GM23338 (cell line): Measurements from ENCODE around the gene BTBD9. TPM values are rescaled to one million over a fixed set of nuclear protein-coding genes. Genes with fewer than 3 reads are reported as not detected.
A peak's percentile ranks its signal among the peaks of the same experiment; 100 is the strongest.

Source experiments
- ATAC-seq: fragments of 200-7000 bp; cut with Tn5 transposase; 3 replicates; pipeline ENCODE4 v1.9.1; 2020
- DNase-seq: peaks from one replicate; pipeline ENCODE4 v3.0.0-alpha.2; 2015; ENCODE audit warnings: low spot score
- H2AFZ ChIP-seq: fragments of 200-600 bp; sonication (generic); 2 replicates; pipeline ENCODE4 v1.8.0; 2016; ENCODE audit warnings: antibody characterized with exemption, mild to moderate bottlenecking, moderate library complexity
- H3F3A ChIP-seq: fragments of 200-600 bp; sonication (generic); replicated peaks from 2 replicates; pipeline ENCODE4 v1.8.0; 2017; ENCODE audit warnings: antibody characterized with exemption, mixed run types, low read depth
- H3K27ac ChIP-seq: fragments of 200-600 bp; sonication (generic); 2 replicates; pipeline ENCODE4 v1.6.1; 2016; ENCODE audit warnings: low read depth
- H3K27me3 ChIP-seq: fragments of 200-600 bp; sonication (generic); 2 replicates; pipeline ENCODE4 v1.8.0; 2016; ENCODE audit warnings: mild to moderate bottlenecking, mixed run types, moderate library complexity; ENCODE audit not compliant: insufficient read depth
- H3K36me3 ChIP-seq: fragments of 200-600 bp; sonication (generic); 2 replicates; pipeline ENCODE4 v1.8.0; 2016; ENCODE audit warnings: mild to moderate bottlenecking; ENCODE audit not compliant: insufficient read depth
- H3K4me1 ChIP-seq: fragments of 200-600 bp; sonication (generic); 2 replicates; pipeline ENCODE4 v1.8.0; 2016; ENCODE audit warnings: mild to moderate bottlenecking, moderate library complexity; ENCODE audit not compliant: insufficient read depth
- H3K4me2 ChIP-seq: fragments of 200-600 bp; sonication (generic); 2 replicates; pipeline ENCODE4 v1.7.1; 2017; ENCODE audit warnings: mixed run types
- H3K4me3 ChIP-seq: fragments of 200-600 bp; sonication (generic); 2 replicates; pipeline ENCODE4 v1.6.1; 2016; ENCODE audit warnings: mixed run types
- H3K79me2 ChIP-seq: fragments of 200-600 bp; sonication (generic); replicated peaks from 2 replicates; pipeline ENCODE4 v1.8.0; 2017; ENCODE audit warnings: mild to moderate bottlenecking; ENCODE audit not compliant: insufficient read depth
- H3K9me2 ChIP-seq: fragments of 200-600 bp; sonication (generic); 2 replicates; pipeline ENCODE4 v1.8.0; 2017; ENCODE audit not compliant: insufficient read depth
- H4K20me1 ChIP-seq: fragments of 200-600 bp; sonication (generic); replicated peaks from 2 replicates; pipeline ENCODE4 v1.8.0; 2017; ENCODE audit warnings: mild to moderate bottlenecking; ENCODE audit not compliant: insufficient read depth
- H3K27ac Mint-ChIP-seq: 2 replicates; pipeline ENCODE4 v1.8.0; 2020; ENCODE audit warnings: inconsistent platforms, mild to moderate bottlenecking, moderate library complexity, mixed read lengths
- H3K27me3 Mint-ChIP-seq: 3 replicates; pipeline ENCODE4 v1.8.0; 2022; ENCODE audit warnings: low read depth, mild to moderate bottlenecking, moderate library complexity, mixed read lengths, inconsistent platforms; ENCODE audit not compliant: insufficient read depth, poor library complexity
- H3K36me3 Mint-ChIP-seq: 3 replicates; pipeline ENCODE4 v1.8.0; 2021; ENCODE audit warnings: low read depth, mild to moderate bottlenecking, inconsistent platforms, moderate library complexity, mixed read lengths
- H3K4me1 Mint-ChIP-seq: 3 replicates; pipeline ENCODE4 v1.8.0; 2020; ENCODE audit warnings: mild to moderate bottlenecking, inconsistent platforms, mixed read lengths
- H3K4me3 Mint-ChIP-seq: 3 replicates; pipeline ENCODE4 v1.8.0; 2021; ENCODE audit warnings: moderate library complexity, mild to moderate bottlenecking, inconsistent platforms, mixed read lengths
- H3K9me3 Mint-ChIP-seq: 3 replicates; pipeline ENCODE4 v1.8.0; 2020; ENCODE audit warnings: moderate library complexity, mild to moderate bottlenecking, inconsistent platforms, mixed read lengths
- CREB1 ChIP-seq: fragments of 250-450 bp; sonication (Bioruptor Pico); IDR thresholded peaks from 2 replicates; pipeline ENCODE4 v1.5.0; 2020; ENCODE audit warnings: low read depth, mild to moderate bottlenecking, moderate library complexity
- ETS1 ChIP-seq: IDR thresholded peaks from 2 replicates; pipeline ENCODE4 v1.6.1; 2016; ENCODE audit warnings: antibody characterized with exemption
- EZH2 ChIP-seq: fragments of 200-600 bp; sonication (generic); IDR thresholded peaks from one replicate; pipeline ENCODE4 v1.8.0; 2017; ENCODE audit warnings: antibody characterized with exemption, mild to moderate bottlenecking, low read depth; ENCODE audit not compliant: unreplicated experiment
- REST ChIP-seq: IDR thresholded peaks from one replicate; pipeline ENCODE4 v1.6.1; 2018; ENCODE audit warnings: antibody characterized with exemption; ENCODE audit not compliant: unreplicated experiment
- STAT1 ChIP-seq: IDR thresholded peaks from one replicate; pipeline ENCODE4 v1.6.1; 2016; ENCODE audit warnings: antibody characterized with exemption; ENCODE audit not compliant: unreplicated experiment
- ZNF114 ChIP-seq: fragments of 250-450 bp; sonication (Bioruptor Pico); IDR thresholded peaks from 2 replicates; pipeline ENCODE4 v1.5.0; 2020; ENCODE audit warnings: mild to moderate bottlenecking, moderate library complexity
- ZNF462 ChIP-seq: fragments of 250-450 bp; sonication (Bioruptor Pico); IDR thresholded peaks from 2 replicates; pipeline ENCODE4 v1.5.0; 2020; ENCODE audit warnings: mild to moderate bottlenecking, moderate library complexity
- polyA plus RNA-seq: library from polyadenylated mRNA; unstranded; fragments of >200 nt; fragmentation: Nextera tagmentation; extraction: Ambion mirVana; gene quantifications from 2 replicates; pipeline ENCODE4 v1.2.1, GENCODE V29; 2016
- total RNA-seq: library from RNA; depleted of rRNA; stranded (reverse); fragments of >200 nt; shearing (Covaris generic); gene quantifications from 2 replicates; pipeline ENCODE4 v1.2.3, GENCODE V29; 2014

BTBD9 gene
- total and polyA plus RNA-seq, 2 experiments from 2014 or later = 4.2 to 5.3 TPM

GRCh38 chr6:38266921-38267354 is 372.8 kb downstream of the BTBD9 start:
- Histone ChIP-seq H4K20me1 (no peaks in the 10 kb centered on the region), H3K4me1 (peaks cover 45% of the 10 kb centered on the region), H3K79me2 (no peaks in the 10 kb centered on the region), H3K9me2 (no peaks in the 10 kb centered on the region), H3K4me3 (no peak overlapping the region), H3F3A (no peaks in the 10 kb centered on the region), H3K27me3 (no peaks in the 10 kb centered on the region), H2AFZ (no peak overlapping the region), H3K4me2 (no peak overlapping the region), H3K36me3 (no peaks in the 10 kb centered on the region), H3K27ac (peak overlapping the region; percentile 28; the same call in 1 of the 2 replicates)
- DNase-seq (no peak), ATAC-seq (no peak)
- H3K27ac Mint-ChIP-seq = no peak overlapping the region; the same call in 1 of the 2 replicates
- no peak overlapping the region for H3K4me3 Mint-ChIP-seq
- H3K4me1 Mint-ChIP-seq = peaks cover 65% of the 10 kb centered on the region
- no peaks in the 10 kb centered on the region for H3K9me3 Mint-ChIP-seq
- H3K27me3 Mint-ChIP-seq = peaks cover 9% of the 10 kb centered on the region
- no peaks in the 10 kb centered on the region for H3K36me3 Mint-ChIP-seq
- no peak for TF ChIP-seq ZNF114 (CRISPR knock-in tag)
- TF ChIP-seq CREB1 (CRISPR knock-in tag) = no peak
- no peak for TF ChIP-seq ETS1
- no peak for TF ChIP-seq REST
- no peak for TF ChIP-seq EZH2
- no peak for TF ChIP-seq STAT1
- TF ChIP-seq ZNF462 (CRISPR knock-in tag) = no peak
